ENCODE data around the gene MYBPC3.
A peak's percentile ranks its signal among the peaks of the same experiment; 100 is the strongest.

MYBPC3 gene

GRCh38 chr11:47361419-47361818 is 8.9 kb upstream of the MYBPC3 start:
- no peak for DNase-seq
- in situ Hi-C loops (cut with MboI; ENCODE audit: low pct_unique_long_range_greater_than_20kb, low sequenced_read_pairs): no loop called here

- in situ Hi-C loops (cut with MboI; ENCODE audit: low pct_unique_long_range_greater_than_20kb, low sequenced_read_pairs): no loop called here
- no peak for DNase-seq
Observed at GRCh38 chr11:47360341-47360740, 7.8 kb upstream of the MYBPC3 start.

- DNase-seq: peak; percentile 44
- in situ Hi-C loops (cut with MboI; ENCODE audit: low pct_unique_long_range_greater_than_20kb, low sequenced_read_pairs): no loop called here
Observed at GRCh38 chr11:47359586-47359985, 7.1 kb upstream of the MYBPC3 start.

GRCh38 chr11:47359162-47359561 is 6.7 kb upstream of the MYBPC3 start:
- in situ Hi-C loops (cut with MboI; ENCODE audit: low pct_unique_long_range_greater_than_20kb, low sequenced_read_pairs): no loop called here
- DNase-seq: no peak

GRCh38 chr11:47358731-47359051 is 6.2 kb upstream of the MYBPC3 start:
- no peak for DNase-seq
- in situ Hi-C loops (cut with MboI; ENCODE audit: low pct_unique_long_range_greater_than_20kb, low sequenced_read_pairs): no loop called here

- no peak for DNase-seq
- in situ Hi-C loops (cut with MboI; ENCODE audit: low pct_unique_long_range_greater_than_20kb, low sequenced_read_pairs): no loop called here
Observed at GRCh38 chr11:47357985-47358730, 5.7 kb upstream of the MYBPC3 start.

GRCh38 chr11:47356998-47357329 is 4.5 kb upstream of the MYBPC3 start:
- in situ Hi-C loops (cut with MboI; ENCODE audit: low pct_unique_long_range_greater_than_20kb, low sequenced_read_pairs): no loop called here

GRCh38 chr11:47356129-47356997 is 3.9 kb upstream of the MYBPC3 start:
- DNase-seq: no peak
- in situ Hi-C loops (cut with MboI; ENCODE audit: low pct_unique_long_range_greater_than_20kb, low sequenced_read_pairs): no loop called here

More at GRCh38 chr11:47356998-47357329, 4.5 kb upstream of the MYBPC3 start:
- DNase-seq: no peak

- no peak for DNase-seq
- in situ Hi-C loops (cut with MboI; ENCODE audit: low pct_unique_long_range_greater_than_20kb, low sequenced_read_pairs): no loop called here
Observed at GRCh38 chr11:47355283-47356128, 3.0 kb upstream of the MYBPC3 start.

- no peak for DNase-seq
- in situ Hi-C loops (cut with MboI; ENCODE audit: low pct_unique_long_range_greater_than_20kb, low sequenced_read_pairs): no loop called here
Observed at GRCh38 chr11:47354913-47355282, 2.4 kb upstream of the MYBPC3 start.

GRCh38 chr11:47353978-47354774 is 1.7 kb upstream of the MYBPC3 start:
- in situ Hi-C loops (cut with MboI; ENCODE audit: low pct_unique_long_range_greater_than_20kb, low sequenced_read_pairs): no loop called here
- DNase-seq: no peak

- no peak for DNase-seq
- in situ Hi-C loops (cut with MboI; ENCODE audit: low pct_unique_long_range_greater_than_20kb, low sequenced_read_pairs): no loop called here
Observed at GRCh38 chr11:47351156-47352126, 1.1 kb downstream of the MYBPC3 start.

GRCh38 chr11:47350315-47350714 is 2.2 kb downstream of the MYBPC3 start:
- no peak for DNase-seq
- in situ Hi-C loops (cut with MboI; ENCODE audit: low pct_unique_long_range_greater_than_20kb, low sequenced_read_pairs): no loop called here

GRCh38 chr11:47349521-47350095 is 2.9 kb downstream of the MYBPC3 start:
- no peak for DNase-seq
- in situ Hi-C loops (cut with MboI; ENCODE audit: low pct_unique_long_range_greater_than_20kb, low sequenced_read_pairs): no loop called here

GRCh38 chr11:47348859-47349258 is 3.6 kb downstream of the MYBPC3 start:
- peak; percentile 41 for DNase-seq
- in situ Hi-C loops (cut with MboI; ENCODE audit: low pct_unique_long_range_greater_than_20kb, low sequenced_read_pairs): no loop called here

GRCh38 chr11:47348131-47348802 is 4.2 kb downstream of the MYBPC3 start:
- no peak for DNase-seq
- in situ Hi-C loops (cut with MboI; ENCODE audit: low pct_unique_long_range_greater_than_20kb, low sequenced_read_pairs): no loop called here

GRCh38 chr11:47347137-47347536 is 5.4 kb downstream of the MYBPC3 start:
- in situ Hi-C loops (cut with MboI; ENCODE audit: low pct_unique_long_range_greater_than_20kb, low sequenced_read_pairs): no loop called here
- no peak for DNase-seq
